IMR-90 (cell line): ENCODE data around the gene GABARAPL1. TPM values are rescaled to one million over a fixed set of nuclear protein-coding genes. Genes with fewer than 3 reads are reported as not detected.

ENCODE experiments used
- ATAC-seq: fragments of 200-7000 bp; cut with Tn5 transposase; 2 replicates; pipeline ENCODE4 v1.9.1; 2020; ENCODE audit warnings: low read depth, mild to moderate bottlenecking, moderate library complexity
- BruUV-seq: library from RNA; stranded (reverse); fragments of 400-500 nt; replicated peaks from 2 replicates; lab custom pipeline; 2021; lab: Mats Ljungman, UMichigan
- CTCF ChIA-PET: fragments of 300-600 bp; formaldehyde crosslinking; extraction: SDS; loops from one replicate; lab custom pipeline; 2021; ENCODE audit warnings: antibody characterized with exemption; lab: Yijun Ruan, JAX
- POLR2A ChIA-PET: fragments of 300-600 bp; sonication (Branson Sonifier 250); formaldehyde crosslinking; loops from one replicate; lab custom pipeline; 2022; ENCODE audit warnings: antibody characterized with exemption; ENCODE audit not compliant: unreplicated experiment; lab: Charles Lee
- DNase-seq: peaks from one replicate; pipeline ENCODE4 v3.0.0; 2013
- H2AFZ ChIP-seq: replicated peaks from 2 replicates; pipeline ENCODE3; 2013; ENCODE audit warnings: low read length, mild to moderate bottlenecking; ENCODE audit not compliant: poor library complexity
- H2AK5ac ChIP-seq: 2 replicates; pipeline ENCODE4 v1.6.1; 2013; ENCODE audit warnings: low read depth, low read length, inconsistent platforms
- H2AK9ac ChIP-seq: replicated peaks from 2 replicates; pipeline ENCODE3; 2013; ENCODE audit warnings: mild to moderate bottlenecking, low read depth, low read length, moderate library complexity; ENCODE audit not compliant: poor library complexity
- H2BK120ac ChIP-seq: 2 replicates; pipeline ENCODE4 v1.6.1; 2013; ENCODE audit warnings: low read depth, low read length, inconsistent platforms
- H2BK15ac ChIP-seq: 3 replicates; pipeline ENCODE4 v1.6.1; 2013; ENCODE audit warnings: low read depth, low read length, inconsistent platforms
- H2BK20ac ChIP-seq: 2 replicates; pipeline ENCODE4 v1.6.1; 2013; ENCODE audit warnings: low read depth, mild to moderate bottlenecking, inconsistent platforms, low read length, moderate library complexity
- H2BK5ac ChIP-seq: 2 replicates; pipeline ENCODE4 v1.6.1; 2013; ENCODE audit warnings: mild to moderate bottlenecking, low read depth, low read length, inconsistent platforms; ENCODE audit not compliant: poor library complexity, severe bottlenecking
- H3K14ac ChIP-seq: replicated peaks from 2 replicates; pipeline ENCODE4 v1.6.1; 2013; ENCODE audit warnings: low read depth, low read length, inconsistent platforms
- H3K18ac ChIP-seq: 2 replicates; pipeline ENCODE4 v1.6.1; 2013; ENCODE audit warnings: low read depth, low read length, control low read depth
- H3K23ac ChIP-seq: 2 replicates; pipeline ENCODE4 v1.6.1; 2013; ENCODE audit warnings: low read depth, low read length, inconsistent platforms
- H3K27ac ChIP-seq: 2 replicates; pipeline ENCODE4 v1.5.1; 2013; ENCODE audit warnings: mild to moderate bottlenecking, control low read depth, low read length; ENCODE audit not compliant: insufficient read depth
- H3K27me3 ChIP-seq: 2 replicates; pipeline ENCODE4 v1.6.1; 2013; ENCODE audit warnings: low read length; ENCODE audit not compliant: control insufficient read depth, insufficient read depth
- H3K36me3 ChIP-seq: 2 replicates; pipeline ENCODE4 v1.6.1; 2013; ENCODE audit warnings: low read length, mixed read lengths; ENCODE audit not compliant: control insufficient read depth, insufficient read depth
- H3K4ac ChIP-seq: 2 replicates; pipeline ENCODE4 v1.6.1; 2013; ENCODE audit warnings: low read depth, low read length, inconsistent platforms
- H3K4me1 ChIP-seq: 2 replicates; pipeline ENCODE4 v1.6.1; 2013; ENCODE audit warnings: low read length, mixed read lengths; ENCODE audit not compliant: control insufficient read depth, insufficient read depth
- H3K4me2 ChIP-seq: 2 replicates; pipeline ENCODE4 v1.6.1; 2013; ENCODE audit warnings: low read depth, mild to moderate bottlenecking, control low read depth, low read length, moderate library complexity
- H3K4me3 ChIP-seq: 2 replicates; pipeline ENCODE4 v1.5.1; 2013; ENCODE audit warnings: low read depth, mild to moderate bottlenecking, control low read depth, low read length, moderate library complexity; ENCODE audit not compliant: insufficient read depth
- H3K56ac ChIP-seq: 2 replicates; pipeline ENCODE4 v1.6.1; 2013; ENCODE audit warnings: low read length, inconsistent platforms; ENCODE audit not compliant: insufficient read depth; ENCODE audit errors: extremely low read depth
- H3K79me1 ChIP-seq, 2 experiments: 2 replicates each; pipeline ENCODE4 v1.6.1; 2013; ENCODE audit warnings: low read length in 2 of 2, inconsistent platforms in 1 of 2, low read depth in 1 of 2
- H3K9ac ChIP-seq: 2 replicates; pipeline ENCODE4 v1.6.1; 2013; ENCODE audit warnings: low read depth, low read length, control low read depth
- H3K9me1 ChIP-seq: 2 replicates; pipeline ENCODE4 v1.6.1; 2013; ENCODE audit warnings: low read length, inconsistent platforms; ENCODE audit not compliant: insufficient read depth
- H3K9me3 ChIP-seq: 2 replicates; pipeline ENCODE4 v1.6.1; 2013; ENCODE audit warnings: low read length; ENCODE audit not compliant: control insufficient read depth, insufficient read depth
- H4K20me1 ChIP-seq: 2 replicates; pipeline ENCODE4 v1.6.1; 2013; ENCODE audit warnings: low read length, inconsistent platforms; ENCODE audit not compliant: insufficient read depth
- H4K5ac ChIP-seq: 2 replicates; pipeline ENCODE4 v1.6.1; 2013; ENCODE audit warnings: mild to moderate bottlenecking, low read depth, low read length, control low read depth
- H4K8ac ChIP-seq, 2 experiments: 2 replicates each; pipeline ENCODE4 v1.6.1; 2013; ENCODE audit warnings: low read depth in 2 of 2, low read length in 2 of 2, control low read depth in 1 of 2, inconsistent platforms in 1 of 2
- H4K91ac ChIP-seq: 2 replicates; pipeline ENCODE4 v1.6.1; 2013; ENCODE audit warnings: low read depth, low read length, inconsistent platforms; ENCODE audit not compliant: insufficient read depth
- CEBPB ChIP-seq: IDR thresholded peaks from 2 replicates; pipeline ENCODE4 v1.6.1; 2012; ENCODE audit warnings: low read depth, low read length, improper control_type of control experiment
- CHD1 ChIP-seq: IDR thresholded peaks from 2 replicates; pipeline ENCODE4 v1.6.1; 2012; ENCODE audit warnings: low read depth, low read length, improper control_type of control experiment
- CTCF ChIP-seq: conservative IDR thresholded peaks from 2 replicates; pipeline ENCODE4 v1.5.1; 2012; ENCODE audit warnings: mild to moderate bottlenecking, low read depth, low read length, improper control_type of control experiment
- ELK1 ChIP-seq: fragments of 150-350 bp; IDR thresholded peaks from 2 replicates; pipeline ENCODE4 v1.6.1; 2016; ENCODE audit warnings: low read depth, mild to moderate bottlenecking, low read length, moderate library complexity, borderline replicate concordance
- FOS ChIP-seq: fragments of 150-350 bp; IDR thresholded peaks from 2 replicates; pipeline ENCODE4 v1.6.1; 2016; ENCODE audit warnings: low read depth, low read length
- MAFK ChIP-seq: IDR thresholded peaks from 2 replicates; pipeline ENCODE4 v1.6.1; 2012; ENCODE audit warnings: low read depth, low read length, improper control_type of control experiment
- MAZ ChIP-seq: IDR thresholded peaks from 2 replicates; pipeline ENCODE4 v1.6.1; 2012; ENCODE audit warnings: low read depth, mild to moderate bottlenecking, low read length, improper control_type of control experiment, moderate library complexity, borderline replicate concordance
- MXI1 ChIP-seq: IDR thresholded peaks from 2 replicates; pipeline ENCODE4 v1.6.1; 2012; ENCODE audit warnings: low read depth, mild to moderate bottlenecking, low read length, moderate library complexity, borderline replicate concordance
- NFE2L2 ChIP-seq: fragments of 150-350 bp; IDR thresholded peaks from 2 replicates; pipeline ENCODE4 v1.6.1; 2016; ENCODE audit warnings: low read depth, mild to moderate bottlenecking, low read length
- RAD21 ChIP-seq: IDR thresholded peaks from 2 replicates; pipeline ENCODE4 v1.6.1; 2012; ENCODE audit warnings: low read length, improper control_type of control experiment
- RCOR1 ChIP-seq: IDR thresholded peaks from 2 replicates; pipeline ENCODE4 v1.6.1; 2012; ENCODE audit warnings: mild to moderate bottlenecking, low read length, improper control_type of control experiment; ENCODE audit not compliant: insufficient replicate concordance
- RFX5 ChIP-seq: IDR thresholded peaks from 2 replicates; pipeline ENCODE4 v1.8.0; 2012; ENCODE audit warnings: low read depth, mild to moderate bottlenecking, low read length, moderate library complexity
- SMC3 ChIP-seq: fragments of 150-350 bp; IDR thresholded peaks from 2 replicates; pipeline ENCODE4 v1.6.1; 2016; ENCODE audit warnings: low read depth, mild to moderate bottlenecking, antibody characterized with exemption, low read length, moderate library complexity
- USF2 ChIP-seq: fragments of 150-350 bp; IDR thresholded peaks from 2 replicates; pipeline ENCODE4 v1.6.1; 2017; ENCODE audit warnings: mild to moderate bottlenecking, antibody characterized with exemption, low read length, low read depth
- dilution Hi-C: fragments of 300-500 bp; cut with HindIII; formaldehyde crosslinking; loops from one replicate; pipeline ENCODE4 v1.14.3; 2018; ENCODE audit warnings: low sequenced_read_pairs; ENCODE audit not compliant: unreplicated experiment
- in situ Hi-C: fragments of 300-500 bp; cut with MboI; formaldehyde crosslinking; loops from 3 replicates; pipeline ENCODE4 v1.14.3; 2019; ENCODE audit warnings: low sequenced_read_pairs, inconsistent platforms, mixed read lengths
- intact Hi-C: fragments of 100-400 bp; cut with micrococcal nuclease; formaldehyde crosslinking; loops from 2 replicates; pipeline ENCODE4 v1.10.0; 2022
- polyA plus RNA-seq, 3 experiments: library from polyadenylated mRNA; depleted of rRNA; stranded (reverse); fragments of >200 nt; gene quantifications; 2 replicates each; pipeline ENCODE4 v1.2.3, GENCODE V29; 2012; ENCODE audit warnings: low replicate concordance in 1 of 3
- total RNA-seq: library from RNA; depleted of rRNA; stranded (reverse); fragments of >200 nt; gene quantifications from 2 replicates; pipeline ENCODE4 v1.2.3, GENCODE V29; 2012

The GABARAPL1 gene
- total and polyA plus RNA-seq, 2 of the 4 experiments (the other 2 are of a cell fraction) = 51.6 to 93.6 TPM

GRCh38 chr12:10256064-10256463 lies 43.4 kb downstream of the GABARAPL1 start:
- Histone ChIP-seq H4K5ac (no peak overlapping the region), H2BK120ac (no peak overlapping the region), H2AFZ (no peak overlapping the region), H3K4me1 (no peaks in the 10 kb centered on the region), H3K9ac (no peak overlapping the region), H3K4me3 (no peak overlapping the region), H4K91ac (no peak overlapping the region), H3K14ac (no peak overlapping the region), H2BK15ac (no peak overlapping the region), H3K9me1 (no peaks in the 10 kb centered on the region), H4K20me1 (no peaks in the 10 kb centered on the region), H3K4ac (no peak overlapping the region), H3K4me2 (no peak overlapping the region), H3K9me3 (no peaks in the 10 kb centered on the region), H3K27ac (no peak overlapping the region), H4K8ac (no peak overlapping the region), H2AK5ac (no peak overlapping the region), H3K27me3 (no peaks in the 10 kb centered on the region), H3K79me1 (no peaks in the 10 kb centered on the region), H2BK20ac (no peak overlapping the region), H2BK5ac (no peak overlapping the region), H3K56ac (no peak overlapping the region), H3K18ac (no peak overlapping the region), H3K23ac (no peak overlapping the region), H2AK9ac (no peak overlapping the region), H3K36me3 (no peaks in the 10 kb centered on the region)
- dilution Hi-C loops (no loop called here), in situ Hi-C loops (no loop called here), intact Hi-C loops (no loop called here)
- ChIA-PET POLR2A (no interaction called here), CTCF (no interaction called here)
- no peak for ATAC-seq
- no peak for DNase-seq
- BruUV-seq = no TSS peak
- TF ChIP-seq RCOR1 = no peak
- no peak for TF ChIP-seq CEBPB
- no peak for TF ChIP-seq ELK1
- no peak for TF ChIP-seq MAFK
- TF ChIP-seq NFE2L2 = no peak
- no peak for TF ChIP-seq FOS
- TF ChIP-seq CTCF = no peak
- TF ChIP-seq RFX5 = no peak
- TF ChIP-seq RAD21 = no peak
- no peak for TF ChIP-seq MXI1
- no peak for TF ChIP-seq USF2
- TF ChIP-seq CHD1 = no peak
- TF ChIP-seq SMC3 = no peak
- no peak for TF ChIP-seq MAZ
